IgD-negative memory B cell (primary cell): ENCODE results near the gene BEST2. TPM values are rescaled to one million over a fixed set of nuclear protein-coding genes. Genes with fewer than 3 reads are reported as not detected.

ENCODE experiments used
- H3K27ac Mint-ChIP-seq, 3 donors: one replicate each; pipeline ENCODE4 v1.8.0; 2020 to 2022; ENCODE audit warnings: mild to moderate bottlenecking in 3 of 3, mixed read lengths in 3 of 3, moderate library complexity in 1 of 3
- H3K27me3 Mint-ChIP-seq: one replicate; pipeline ENCODE4 v1.8.0; 2021; ENCODE audit warnings: mixed read lengths
- H3K36me3 Mint-ChIP-seq: one replicate; pipeline ENCODE4 v1.8.0; 2020; ENCODE audit warnings: mild to moderate bottlenecking, mixed read lengths
- H3K4me1 Mint-ChIP-seq, 3 donors: one replicate each; pipeline ENCODE4 v1.8.0; 2020 to 2022; ENCODE audit warnings: mixed read lengths in 3 of 3, mild to moderate bottlenecking in 1 of 3
- H3K4me3 Mint-ChIP-seq, 4 donors: one replicate each; pipeline ENCODE4 v1.8.0; 2020 to 2022; ENCODE audit warnings: mild to moderate bottlenecking in 4 of 4, mixed read lengths in 4 of 4, moderate library complexity in 3 of 4
- H3K9me3 Mint-ChIP-seq, 3 donors: one replicate each; pipeline ENCODE4 v1.8.0; 2020 to 2021; ENCODE audit warnings: mixed read lengths in 3 of 3, mild to moderate bottlenecking in 1 of 3
- polyA plus RNA-seq: library from polyadenylated mRNA; unstranded; fragments of 300-500 nt; fragmentation: Illumina TruSeq; gene quantifications from one replicate; pipeline ENCODE4 v1.2.3, GENCODE V29; 2021

The BEST2 gene
- polyA plus RNA-seq, 1 donor from 2014 or later, result not detected

DNA sequence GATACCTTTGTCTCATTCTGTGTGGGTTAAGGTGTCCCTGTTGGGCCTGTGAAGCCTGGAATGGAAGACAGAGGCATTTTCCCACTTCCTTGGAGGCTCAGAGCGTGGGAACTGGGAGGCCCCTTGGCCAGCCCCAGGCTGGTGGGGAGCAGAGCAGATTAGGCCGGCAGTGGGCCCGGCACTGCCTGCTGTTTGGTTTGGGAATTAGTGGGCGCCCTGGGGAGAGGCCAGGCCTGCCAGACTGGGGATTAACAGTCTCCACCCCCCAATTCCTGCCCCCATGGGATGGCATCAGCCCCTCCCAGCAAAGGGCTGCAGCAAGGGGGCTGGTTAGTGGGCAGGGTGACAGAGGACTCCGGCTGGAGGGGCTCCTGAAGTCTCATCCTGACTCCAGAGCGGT lies 3.1 kb upstream of the BEST2 start:
- Mint-ChIP-seq H3K27ac (peak overlapping the region in 1 of 3 donors; percentile 69), H3K27me3 (peaks cover 2% of the 10 kb centered on the region), H3K36me3 (peaks cover 10% of the 10 kb centered on the region), H3K9me3 (peaks cover 0 to 5% (median 0%) of the 10 kb centered on the region in 3 donors), H3K4me1 (peaks cover 5 to 12% (median 5%) of the 10 kb centered on the region in 3 donors), H3K4me3 (no peak overlapping the region)

DNA sequence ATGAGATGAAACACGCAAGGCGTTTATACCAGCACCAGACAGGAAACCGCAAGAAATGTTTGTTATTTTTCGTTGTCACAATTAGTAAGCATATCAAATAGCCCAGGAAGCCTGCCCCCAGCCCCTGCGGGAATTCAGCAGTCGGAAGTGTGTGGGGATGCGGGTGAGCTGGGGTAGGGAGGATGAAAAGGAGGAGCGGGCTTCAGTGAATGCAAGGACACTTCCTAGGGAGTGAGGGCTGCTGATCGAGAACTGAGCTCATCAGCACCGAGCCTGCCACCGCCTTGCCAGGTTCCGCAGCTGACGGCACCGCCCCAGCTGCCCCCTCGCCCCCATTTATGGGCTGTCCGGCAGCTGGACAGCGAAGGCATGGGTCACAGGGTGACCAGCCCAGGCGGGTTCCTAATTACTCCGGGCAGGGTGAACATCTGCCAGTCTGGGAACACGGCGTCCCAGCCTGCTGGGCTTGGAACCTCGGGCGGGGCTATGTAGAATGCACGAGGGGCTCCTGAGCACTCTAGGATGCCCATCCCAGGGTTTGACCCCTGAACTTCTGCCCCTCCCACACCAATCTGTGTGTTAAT lies 1.6 kb upstream of the BEST2 start:
- Mint-ChIP-seq H3K4me1 (peaks cover 5 to 12% (median 5%) of the 10 kb centered on the region in 3 donors), H3K36me3 (peaks cover 7% of the 10 kb centered on the region), H3K9me3 (peaks cover 0 to 5% (median 0%) of the 10 kb centered on the region in 3 donors), H3K4me3 (peak overlapping the region in 3 of 4 donors; percentile 23 to 94 (median 54)), H3K27ac (peak overlapping the region; percentile 85 to 95 (median 94)), H3K27me3 (peaks cover 7% of the 10 kb centered on the region)

DNA sequence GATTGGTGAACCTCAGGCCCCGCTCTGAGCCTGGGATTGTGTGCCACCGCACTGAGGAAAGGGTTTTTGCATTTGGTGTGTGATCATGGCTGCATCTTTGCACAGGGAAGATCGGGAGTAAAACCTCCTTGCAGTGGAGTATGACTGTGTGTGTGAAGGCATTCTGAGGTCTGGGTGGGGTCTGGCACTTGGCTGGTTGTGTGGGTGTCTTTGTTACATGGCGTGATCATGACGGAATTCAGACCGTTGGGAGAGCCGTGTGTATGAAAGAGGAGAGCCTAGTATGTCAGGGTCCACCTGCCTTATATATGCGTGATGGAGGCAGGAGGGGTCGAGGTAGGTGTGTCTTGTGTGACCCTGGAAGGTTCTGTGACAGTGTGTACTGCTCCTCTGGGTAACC lies 740 bp upstream of the BEST2 start:
- H3K4me3 Mint-ChIP-seq, result no peak overlapping the region
- H3K36me3 Mint-ChIP-seq, result peaks cover 7% of the 10 kb centered on the region
- H3K27ac Mint-ChIP-seq, result peak overlapping the region in 2 of 3 donors; percentile 11 to 56
- H3K27me3 Mint-ChIP-seq, result peaks cover 10% of the 10 kb centered on the region
- peaks cover 5 to 12% (median 5%) of the 10 kb centered on the region in 3 donors for H3K4me1 Mint-ChIP-seq
- peaks cover 0 to 5% (median 0%) of the 10 kb centered on the region in 3 donors for H3K9me3 Mint-ChIP-seq

GRCh38 chr19:12752056-12752781 lies 628 bp downstream of the BEST2 start:
- Mint-ChIP-seq H3K27ac (no peak overlapping the region), H3K36me3 (peaks cover 6% of the 10 kb centered on the region), H3K27me3 (peaks cover 12% of the 10 kb centered on the region), H3K4me3 (no peak overlapping the region), H3K4me1 (peaks cover 5 to 12% (median 5%) of the 10 kb centered on the region in 3 donors), H3K9me3 (peaks cover 0 to 5% (median 0%) of the 10 kb centered on the region in 3 donors)

GRCh38 chr19:12754465-12755196 lies 3.0 kb downstream of the BEST2 start:
- Mint-ChIP-seq H3K27me3 (peaks cover 12% of the 10 kb centered on the region), H3K36me3 (no peaks in the 10 kb centered on the region), H3K9me3 (no peaks in the 10 kb centered on the region), H3K27ac (no peak overlapping the region), H3K4me3 (no peak overlapping the region), H3K4me1 (peaks cover 3 to 15% (median 4%) of the 10 kb centered on the region in 3 donors)

- H3K9me3 Mint-ChIP-seq, result no peaks in the 10 kb centered on the region
- peaks cover 12% of the 10 kb centered on the region for H3K27me3 Mint-ChIP-seq
- H3K36me3 Mint-ChIP-seq, result peaks cover 1% of the 10 kb centered on the region
- H3K4me3 Mint-ChIP-seq, result peak overlapping the region in 1 of 4 donors; percentile 37
- H3K27ac Mint-ChIP-seq, result peak overlapping the region in 1 of 3 donors; percentile 45
- H3K4me1 Mint-ChIP-seq, result peaks cover 3 to 8% (median 6%) of the 10 kb centered on the region in 3 donors
Measured at GRCh38 chr19:12756150-12756883, 4.7 kb downstream of the BEST2 start.

DNA sequence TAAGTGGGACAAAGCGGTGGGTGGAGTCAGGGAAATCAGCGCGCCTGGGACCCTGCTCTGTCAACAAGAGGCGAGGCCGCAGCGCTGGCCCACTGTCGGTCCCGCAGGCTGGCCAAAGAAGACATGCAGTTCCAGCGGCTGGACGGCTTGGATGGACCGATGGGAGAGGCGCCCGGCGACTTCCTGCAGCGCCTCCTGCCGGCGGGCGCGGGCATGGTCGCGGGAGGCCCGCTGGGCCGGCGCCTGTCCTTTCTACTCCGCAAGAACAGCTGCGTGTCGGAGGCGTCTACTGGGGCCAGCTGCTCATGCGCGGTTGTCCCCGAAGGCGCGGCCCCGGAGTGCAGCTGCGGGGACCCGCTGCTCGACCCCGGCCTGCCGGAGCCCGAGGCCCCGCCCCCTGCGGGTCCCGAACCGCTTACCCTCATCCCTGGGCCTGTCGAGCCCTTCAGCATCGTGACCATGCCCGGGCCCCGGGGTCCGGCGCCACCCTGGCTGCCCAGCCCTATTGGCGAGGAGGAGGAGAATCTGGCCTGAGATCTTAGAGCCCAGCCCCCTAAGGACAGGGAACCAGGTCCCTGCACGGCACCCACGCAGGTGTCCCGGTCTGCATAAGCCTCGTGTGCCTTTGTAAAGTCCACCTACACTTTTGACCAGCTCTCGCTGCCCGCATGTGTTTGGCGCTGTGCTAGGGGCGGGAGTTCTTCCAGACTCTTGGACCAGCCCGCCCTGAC lies 6.1 kb downstream of the BEST2 start:
- H3K9me3 Mint-ChIP-seq, result no peaks in the 10 kb centered on the region
- peaks cover 1% of the 10 kb centered on the region for H3K36me3 Mint-ChIP-seq
- H3K27me3 Mint-ChIP-seq, result peaks cover 10% of the 10 kb centered on the region
- H3K4me3 Mint-ChIP-seq, result peak overlapping the region in 3 of 4 donors; percentile 33 to 82 (median 34)
- peaks cover 3 to 8% (median 6%) of the 10 kb centered on the region in 3 donors for H3K4me1 Mint-ChIP-seq
- no peak overlapping the region for H3K27ac Mint-ChIP-seq

GRCh38 chr19:12759686-12760085 lies 8.1 kb downstream of the BEST2 start:
- Mint-ChIP-seq H3K9me3 (no peaks in the 10 kb centered on the region), H3K36me3 (peaks cover 1% of the 10 kb centered on the region), H3K4me1 (peaks cover 3 to 8% (median 6%) of the 10 kb centered on the region in 3 donors), H3K27me3 (peaks cover 7% of the 10 kb centered on the region), H3K4me3 (peak overlapping the region in 1 of 4 donors; percentile 37), H3K27ac (no peak overlapping the region)

GRCh38 chr19:12763100-12763499 lies 11.5 kb downstream of the BEST2 start:
- peaks cover 3 to 6% (median 4%) of the 10 kb centered on the region in 3 donors for H3K4me1 Mint-ChIP-seq
- no peaks in the 10 kb centered on the region for H3K9me3 Mint-ChIP-seq
- H3K27me3 Mint-ChIP-seq, result no peaks in the 10 kb centered on the region
- H3K27ac Mint-ChIP-seq, result no peak overlapping the region
- H3K36me3 Mint-ChIP-seq, result peaks cover 1% of the 10 kb centered on the region
- no peak overlapping the region for H3K4me3 Mint-ChIP-seq

DNA sequence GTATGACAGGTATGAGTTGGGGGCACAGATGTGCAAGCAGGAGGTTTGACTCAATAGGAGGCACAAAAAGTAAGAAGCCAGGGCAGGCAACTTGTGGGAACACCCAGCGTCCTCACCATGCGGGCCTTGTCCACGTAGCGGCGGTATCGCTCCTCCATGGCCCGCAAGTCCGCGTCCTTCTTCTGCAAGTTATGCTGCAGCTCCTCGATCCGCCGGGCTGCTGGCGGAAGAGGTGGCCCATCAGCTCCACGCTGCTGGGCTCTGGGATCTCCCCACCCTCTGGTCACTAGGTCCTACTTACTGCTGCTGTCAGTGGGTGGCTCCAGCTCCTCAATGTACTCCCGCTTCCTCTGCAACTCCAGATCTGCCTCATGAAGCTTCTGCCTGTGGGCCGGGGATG lies 13.1 kb downstream of the BEST2 start:
- no peaks in the 10 kb centered on the region for H3K27me3 Mint-ChIP-seq
- peak overlapping the region in 1 of 3 donors; percentile 45 for H3K27ac Mint-ChIP-seq
- H3K4me3 Mint-ChIP-seq, result no peak overlapping the region
- H3K4me1 Mint-ChIP-seq, result peaks cover 5 to 6% (median 5%) of the 10 kb centered on the region in 3 donors
- H3K9me3 Mint-ChIP-seq, result no peaks in the 10 kb centered on the region
- H3K36me3 Mint-ChIP-seq, result peaks cover 1% of the 10 kb centered on the region

DNA sequence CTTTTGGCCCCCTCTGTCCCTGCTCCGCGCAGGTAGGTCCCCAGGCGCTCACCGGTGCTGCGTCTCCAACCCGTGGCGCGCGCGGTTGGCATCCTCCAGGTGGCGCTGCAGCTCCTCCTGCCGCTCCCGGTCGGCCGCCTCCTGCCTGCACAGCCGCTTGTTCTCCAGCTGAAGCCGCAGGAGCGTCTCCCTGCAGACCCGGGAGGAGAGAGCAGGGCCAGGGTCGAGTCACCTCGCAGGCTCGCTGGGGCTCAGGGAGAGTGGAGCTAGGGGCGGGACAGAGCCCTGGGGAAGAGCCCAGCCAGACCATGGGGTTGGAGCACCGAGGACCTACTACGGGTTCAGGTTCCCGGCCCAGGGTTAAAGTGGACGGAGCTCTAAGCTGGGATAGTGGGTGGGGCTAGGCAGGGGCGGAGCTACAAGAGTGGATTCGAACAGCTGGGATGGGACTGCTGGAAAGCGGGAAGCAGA lies 14.5 kb downstream of the BEST2 start:
- no peaks in the 10 kb centered on the region for H3K27me3 Mint-ChIP-seq
- peaks cover 0 to 2% (median 2%) of the 10 kb centered on the region in 3 donors for H3K4me1 Mint-ChIP-seq
- no peaks in the 10 kb centered on the region for H3K36me3 Mint-ChIP-seq
- H3K4me3 Mint-ChIP-seq, result peak overlapping the region in 2 of 4 donors; percentile 22 to 67
- H3K9me3 Mint-ChIP-seq, result no peaks in the 10 kb centered on the region
- peak overlapping the region in 1 of 3 donors; percentile 74 for H3K27ac Mint-ChIP-seq

GRCh38 chr19:12767150-12767549 lies 15.6 kb downstream of the BEST2 start:
- H3K4me3 Mint-ChIP-seq, result no peak overlapping the region
- no peaks in the 10 kb centered on the region for H3K9me3 Mint-ChIP-seq
- H3K36me3 Mint-ChIP-seq, result no peaks in the 10 kb centered on the region
- H3K27me3 Mint-ChIP-seq, result no peaks in the 10 kb centered on the region
- no peak overlapping the region for H3K27ac Mint-ChIP-seq
- peaks cover 0 to 2% (median 2%) of the 10 kb centered on the region in 3 donors for H3K4me1 Mint-ChIP-seq

GRCh38 chr19:12767666-12768065 lies 16.1 kb downstream of the BEST2 start:
- no peaks in the 10 kb centered on the region for H3K9me3 Mint-ChIP-seq
- H3K27ac Mint-ChIP-seq, result no peak overlapping the region
- no peaks in the 10 kb centered on the region for H3K36me3 Mint-ChIP-seq
- H3K4me3 Mint-ChIP-seq, result no peak overlapping the region
- no peaks in the 10 kb centered on the region for H3K27me3 Mint-ChIP-seq
- peaks cover 0 to 2% (median 2%) of the 10 kb centered on the region in 3 donors for H3K4me1 Mint-ChIP-seq

GRCh38 chr19:12769689-12770088 lies 18.1 kb downstream of the BEST2 start:
- H3K36me3 Mint-ChIP-seq, result no peaks in the 10 kb centered on the region
- peak overlapping the region in 1 of 4 donors; percentile 41 for H3K4me3 Mint-ChIP-seq
- peak overlapping the region in 1 of 3 donors; percentile 64 for H3K27ac Mint-ChIP-seq
- no peaks in the 10 kb centered on the region for H3K27me3 Mint-ChIP-seq
- peaks cover 4 to 7% (median 4%) of the 10 kb centered on the region in 3 donors for H3K4me1 Mint-ChIP-seq
- H3K9me3 Mint-ChIP-seq, result no peaks in the 10 kb centered on the region
